ENCODE data around the gene PRUNE2.

DNA sequence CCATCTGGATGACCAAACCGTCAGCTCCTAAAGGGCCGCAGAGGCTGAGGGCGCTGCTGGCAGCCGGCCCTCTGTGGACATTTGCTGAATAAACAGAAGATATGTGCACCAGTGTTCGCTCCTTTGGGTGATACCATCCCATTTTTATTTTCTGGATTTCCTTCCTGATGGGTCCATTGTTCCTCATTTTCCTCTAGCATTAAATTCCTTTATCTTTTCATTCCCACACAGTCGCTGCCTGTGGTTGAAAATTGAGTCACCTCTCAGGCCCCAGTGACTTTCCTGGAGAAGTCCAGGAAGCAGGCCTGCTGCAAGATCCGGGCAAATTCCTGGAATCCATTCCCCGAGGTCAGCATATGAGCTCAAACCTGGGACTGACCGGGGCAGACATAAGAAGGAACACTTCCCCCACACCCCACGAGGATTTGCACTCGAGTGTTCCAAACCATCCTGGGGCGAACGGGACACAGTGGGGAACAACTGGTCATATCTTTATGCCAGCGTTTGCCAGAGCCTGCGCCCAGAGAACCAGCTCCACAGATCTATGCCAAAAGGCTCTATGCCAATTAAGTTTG lies 228.3 kb downstream of the PRUNE2 start:
- TF ChIP-seq, protein P1, sequence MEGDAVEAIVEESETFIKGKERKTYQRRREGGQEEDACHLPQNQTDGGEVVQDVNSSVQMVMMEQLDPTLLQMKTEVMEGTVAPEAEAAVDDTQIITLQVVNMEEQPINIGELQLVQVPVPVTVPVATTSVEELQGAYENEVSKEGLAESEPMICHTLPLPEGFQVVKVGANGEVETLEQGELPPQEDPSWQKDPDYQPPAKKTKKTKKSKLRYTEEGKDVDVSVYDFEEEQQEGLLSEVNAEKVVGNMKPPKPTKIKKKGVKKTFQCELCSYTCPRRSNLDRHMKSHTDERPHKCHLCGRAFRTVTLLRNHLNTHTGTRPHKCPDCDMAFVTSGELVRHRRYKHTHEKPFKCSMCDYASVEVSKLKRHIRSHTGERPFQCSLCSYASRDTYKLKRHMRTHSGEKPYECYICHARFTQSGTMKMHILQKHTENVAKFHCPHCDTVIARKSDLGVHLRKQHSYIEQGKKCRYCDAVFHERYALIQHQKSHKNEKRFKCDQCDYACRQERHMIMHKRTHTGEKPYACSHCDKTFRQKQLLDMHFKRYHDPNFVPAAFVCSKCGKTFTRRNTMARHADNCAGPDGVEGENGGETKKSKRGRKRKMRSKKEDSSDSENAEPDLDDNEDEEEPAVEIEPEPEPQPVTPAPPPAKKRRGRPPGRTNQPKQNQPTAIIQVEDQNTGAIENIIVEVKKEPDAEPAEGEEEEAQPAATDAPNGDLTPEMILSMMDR (IDR thresholded peaks at IDR 0.05) = no peak
- no peak for TF ChIP-seq POLR2A (IDR thresholded peaks at IDR 0.05)

All from Peyer's patch (tissue), 4 donors.